ENCODE data around the gene RNF212B. TPM values are rescaled to one million over a fixed set of nuclear protein-coding genes. Genes with fewer than 3 reads are reported as not detected.

RNF212B gene
- total RNA-seq, 1 experiment from 2014 or later, result not detected

- peaks cover 6% of the 10 kb centered on the region for H3K4me1 Mint-ChIP-seq (ENCODE audit: low read depth, unreplicated experiment)
- H3K36me3 Mint-ChIP-seq (ENCODE audit: insufficient read depth, unreplicated experiment), result peaks cover 22% of the 10 kb centered on the region
- peak overlapping the region; percentile 90 for H3K27ac Mint-ChIP-seq (ENCODE audit: unreplicated experiment)
- no peaks in the 10 kb centered on the region for H3K27me3 Mint-ChIP-seq (ENCODE audit: insufficient read depth, unreplicated experiment)
- no peaks in the 10 kb centered on the region for H3K9me3 ChIP-seq
- peak overlapping the region; percentile 100 for H3K4me3 Mint-ChIP-seq (ENCODE audit: unreplicated experiment)
- BruUV-seq (replicated peaks), result no TSS peak
- no peak for TF ChIP-seq CTCF (IDR thresholded peaks at IDR 0.05; ENCODE audit: insufficient read depth in 1 of 2, low read depth in 1 of 2, low read length in 1 of 2, severe bottlenecking in 1 of 2, unreplicated experiment in 1 of 2)
- no peaks in the 10 kb centered on the region for H3K9me3 Mint-ChIP-seq (ENCODE audit: unreplicated experiment)
- no peaks in the 10 kb centered on the region for H3K36me3 ChIP-seq (ENCODE audit: control insufficient read depth, insufficient read depth, low read length)
- no peak for DNase-seq
- peak overlapping the region; percentile 71 for H3K4me3 ChIP-seq (ENCODE audit: low read depth, low read length)
- peaks cover 18% of the 10 kb centered on the region; the same call in 1 of the 2 replicates for H3K4me1 ChIP-seq
- ChIA-PET CTCF (interaction anchor here (0.7 to 2.4 kb wide), 4 partner anchors 14 to 97 kb away, joined by 4 to 19 read pairs (median 10); partner anchors contain the start of genes HOMEZ and PABPN1), POLR2A (interaction anchor here (1.5 to 3.9 kb wide), 2 partner anchors 14 to 21 kb away, joined by 12 to 39 read pairs; partner anchors contain the start of genes HOMEZ and PABPN1)
- intact Hi-C loops (cut with micrococcal nuclease; ENCODE audit: unreplicated experiment), result loop anchor here (1.0 to 5.0 kb wide), 3 partner anchors 35 to 198 kb away; partner anchors contain the start of gene CIROP
- no peaks in the 10 kb centered on the region for H3K27me3 ChIP-seq (replicated peaks; ENCODE audit: control insufficient read depth, insufficient read depth, low read length)
Observed at GRCh38 chr14:23299986-23300686, 62.4 kb downstream of the RNF212B start.

GRCh38 chr14:23300687-23301223 is 63.0 kb downstream of the RNF212B start:
- TSS peak; percentile 57 for BruUV-seq (replicated peaks)
- Histone ChIP-seq H3K9me3 (no peaks in the 10 kb centered on the region), H3K4me1 (peaks cover 18% of the 10 kb centered on the region; the same call in 1 of the 2 replicates), H3K27me3 (replicated peaks; ENCODE audit: control insufficient read depth, insufficient read depth, low read length) (no peaks in the 10 kb centered on the region), H3K4me3 (ENCODE audit: low read depth, low read length) (peak overlapping the region; percentile 71), H3K36me3 (ENCODE audit: control insufficient read depth, insufficient read depth, low read length) (no peaks in the 10 kb centered on the region)
- peak overlapping the region; percentile 90 for H3K27ac Mint-ChIP-seq (ENCODE audit: unreplicated experiment)
- intact Hi-C loops (cut with micrococcal nuclease; ENCODE audit: unreplicated experiment), result loop anchor here (1.0 to 5.0 kb wide), 3 partner anchors 14 to 178 kb away; partner anchors contain the start of genes HOMEZ and PABPN1
- H3K4me1 Mint-ChIP-seq (ENCODE audit: low read depth, unreplicated experiment), result peaks cover 7% of the 10 kb centered on the region
- no peak for TF ChIP-seq CTCF (IDR thresholded peaks at IDR 0.05; ENCODE audit: insufficient read depth in 1 of 2, low read depth in 1 of 2, low read length in 1 of 2, severe bottlenecking in 1 of 2, unreplicated experiment in 1 of 2)
- ChIA-PET POLR2A (interaction anchor here (1.5 to 3.9 kb wide), 2 partner anchors 15 to 20 kb away, joined by 12 to 39 read pairs; partner anchors contain the start of genes HOMEZ and PABPN1), CTCF (interaction anchor here (0.7 to 2.4 kb wide), 7 partner anchors 10 to 79 kb away, joined by 3 to 19 read pairs (median 4); partner anchors contain the start of genes HOMEZ, PABPN1 and RNF212B)
- peak in 1 of 2 experiments; percentile 29 for DNase-seq
- peaks cover 22% of the 10 kb centered on the region for H3K36me3 Mint-ChIP-seq (ENCODE audit: insufficient read depth, unreplicated experiment)
- peak overlapping the region; percentile 100 for H3K4me3 Mint-ChIP-seq (ENCODE audit: unreplicated experiment)
- no peaks in the 10 kb centered on the region for H3K9me3 Mint-ChIP-seq (ENCODE audit: unreplicated experiment)
- H3K27me3 Mint-ChIP-seq (ENCODE audit: insufficient read depth, unreplicated experiment), result no peaks in the 10 kb centered on the region

Measured in Caco-2 (cell line).